Peyer's patch (tissue), 4 donors: ENCODE data around the gene PEA15.

Source experiments
- POLR2A ChIP-seq, 2 donors: fragments of 450-650 bp; IDR thresholded peaks; one replicate each; pipeline ENCODE4 v1.5.1; 2017; ENCODE audit warnings: antibody characterized with exemption in 2 of 2, mild to moderate bottlenecking in 2 of 2, moderate library complexity in 2 of 2
- TF ChIP-seq, protein P1 (sequence below), 6 experiments: fragments of 450-650 bp in 4 of 6; fragments of 200-600 bp in 2 of 6; sonication (generic) in 1 of 6; IDR thresholded peaks; one replicate each; pipeline ENCODE4 v1.5.1; 2017 to 2019; ENCODE audit warnings: antibody characterized with exemption in 6 of 6, mild to moderate bottlenecking in 3 of 6, moderate library complexity in 1 of 6

DNA sequence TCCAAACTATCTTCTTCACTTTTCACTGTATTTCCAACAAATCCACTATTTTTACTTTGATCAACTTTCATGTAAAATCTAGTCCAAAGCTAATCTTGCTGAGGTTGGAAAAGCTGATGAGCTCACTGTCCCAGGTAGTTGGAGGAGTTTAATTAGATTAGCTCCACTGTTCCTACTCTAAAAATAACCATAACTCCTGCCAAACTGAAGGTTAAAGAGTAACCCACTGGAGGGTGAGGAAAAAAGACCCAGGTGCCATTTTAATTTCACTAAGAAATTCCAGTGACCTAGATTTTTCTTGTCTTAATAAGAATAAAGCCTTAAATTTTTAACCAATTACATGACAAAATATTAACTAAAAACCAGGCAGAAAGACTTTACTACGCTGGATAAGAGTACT is 41.9 kb downstream of the PEA15 start:
- TF ChIP-seq, protein P1, sequence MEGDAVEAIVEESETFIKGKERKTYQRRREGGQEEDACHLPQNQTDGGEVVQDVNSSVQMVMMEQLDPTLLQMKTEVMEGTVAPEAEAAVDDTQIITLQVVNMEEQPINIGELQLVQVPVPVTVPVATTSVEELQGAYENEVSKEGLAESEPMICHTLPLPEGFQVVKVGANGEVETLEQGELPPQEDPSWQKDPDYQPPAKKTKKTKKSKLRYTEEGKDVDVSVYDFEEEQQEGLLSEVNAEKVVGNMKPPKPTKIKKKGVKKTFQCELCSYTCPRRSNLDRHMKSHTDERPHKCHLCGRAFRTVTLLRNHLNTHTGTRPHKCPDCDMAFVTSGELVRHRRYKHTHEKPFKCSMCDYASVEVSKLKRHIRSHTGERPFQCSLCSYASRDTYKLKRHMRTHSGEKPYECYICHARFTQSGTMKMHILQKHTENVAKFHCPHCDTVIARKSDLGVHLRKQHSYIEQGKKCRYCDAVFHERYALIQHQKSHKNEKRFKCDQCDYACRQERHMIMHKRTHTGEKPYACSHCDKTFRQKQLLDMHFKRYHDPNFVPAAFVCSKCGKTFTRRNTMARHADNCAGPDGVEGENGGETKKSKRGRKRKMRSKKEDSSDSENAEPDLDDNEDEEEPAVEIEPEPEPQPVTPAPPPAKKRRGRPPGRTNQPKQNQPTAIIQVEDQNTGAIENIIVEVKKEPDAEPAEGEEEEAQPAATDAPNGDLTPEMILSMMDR (IDR thresholded peaks at IDR 0.05), result no peak
- no peak for TF ChIP-seq POLR2A (IDR thresholded peaks at IDR 0.05)
